ENCODE data around the gene FNBP1.

FNBP1 gene

GRCh38 chr9:129889941-129890717, 152.9 kb downstream of the FNBP1 start:
- TF ChIP-seq CTCF (IDR thresholded peaks at IDR 0.05; ENCODE audit: insufficient read depth, low read length, poor library complexity, severe bottlenecking) (no peak), EZH2phosphoT487 (conservative IDR thresholded peaks at IDR 0.05; ENCODE audit: low read length) (no peak)
- no peak overlapping the region for H2AFZ ChIP-seq (ENCODE audit: low read depth, low read length, severe bottlenecking)
- no peaks in the 10 kb centered on the region for H3K27me3 ChIP-seq (ENCODE audit: low read length)
- peak overlapping the region; percentile 97 for H3K27ac ChIP-seq (ENCODE audit: low read depth, low read length)
- peaks cover 69% of the 10 kb centered on the region for H3F3A ChIP-seq (ENCODE audit: insufficient read depth)
- peak overlapping the region; percentile 54 for H3K4me2 ChIP-seq (ENCODE audit: low read depth, low read length, poor library complexity, severe bottlenecking)
- no peak overlapping the region for H3K9ac ChIP-seq (ENCODE audit: low read length)
- H3K9me3 ChIP-seq (ENCODE audit: insufficient read depth, low read length), result no peaks in the 10 kb centered on the region
- H3K9me2 ChIP-seq (replicated peaks; ENCODE audit: insufficient read depth, low read length), result no peaks in the 10 kb centered on the region
- no peak overlapping the region for H3K4me3 ChIP-seq (ENCODE audit: insufficient read depth, low read length, poor library complexity, severe bottlenecking)
- no peaks in the 10 kb centered on the region for H3K79me2 ChIP-seq (ENCODE audit: insufficient read depth, low read length)
- H4K20me1 ChIP-seq (ENCODE audit: low read depth, low read length), result no peaks in the 10 kb centered on the region
- H3K36me3 ChIP-seq (ENCODE audit: low read length), result peaks cover 7% of the 10 kb centered on the region; the same call in 1 of the 2 replicates

- TF ChIP-seq CTCF (IDR thresholded peaks at IDR 0.05; ENCODE audit: insufficient read depth, low read length, poor library complexity, severe bottlenecking) (no peak), EZH2phosphoT487 (conservative IDR thresholded peaks at IDR 0.05; ENCODE audit: low read length) (no peak)
- Histone ChIP-seq H3K9me2 (replicated peaks; ENCODE audit: insufficient read depth, low read length) (no peaks in the 10 kb centered on the region), H3K36me3 (ENCODE audit: low read length) (peaks cover 4% of the 10 kb centered on the region; the same call in 1 of the 2 replicates), H2AFZ (ENCODE audit: low read depth, low read length, severe bottlenecking) (no peak overlapping the region), H3K4me3 (ENCODE audit: insufficient read depth, low read length, poor library complexity, severe bottlenecking) (peak overlapping the region; percentile 7), H3K27ac (ENCODE audit: low read depth, low read length) (peak overlapping the region; percentile 97), H4K20me1 (ENCODE audit: low read depth, low read length) (no peaks in the 10 kb centered on the region), H3K27me3 (ENCODE audit: low read length) (no peaks in the 10 kb centered on the region), H3K4me2 (ENCODE audit: low read depth, low read length, poor library complexity, severe bottlenecking) (peak overlapping the region; percentile 54), H3K9ac (ENCODE audit: low read length) (peak overlapping the region; percentile 35), H3K9me3 (ENCODE audit: insufficient read depth, low read length) (no peaks in the 10 kb centered on the region), H3K79me2 (ENCODE audit: insufficient read depth, low read length) (no peaks in the 10 kb centered on the region), H3F3A (ENCODE audit: insufficient read depth) (peaks cover 71% of the 10 kb centered on the region)
Measured at GRCh38 chr9:129889122-129889940, 153.7 kb downstream of the FNBP1 start.

- Histone ChIP-seq H3K9ac (ENCODE audit: low read length) (peak overlapping the region; percentile 64), H3K27ac (ENCODE audit: low read depth, low read length) (peak overlapping the region; percentile 97), H3K4me2 (ENCODE audit: low read depth, low read length, poor library complexity, severe bottlenecking) (peak overlapping the region; percentile 69), H3K9me3 (ENCODE audit: insufficient read depth, low read length) (no peaks in the 10 kb centered on the region), H3K27me3 (ENCODE audit: low read length) (no peaks in the 10 kb centered on the region), H2AFZ (ENCODE audit: low read depth, low read length, severe bottlenecking) (no peak overlapping the region), H3K36me3 (ENCODE audit: low read length) (peaks cover 4% of the 10 kb centered on the region; the same call in 1 of the 2 replicates), H3K4me3 (ENCODE audit: insufficient read depth, low read length, poor library complexity, severe bottlenecking) (peak overlapping the region; percentile 30), H3K79me2 (ENCODE audit: insufficient read depth, low read length) (no peaks in the 10 kb centered on the region), H4K20me1 (ENCODE audit: low read depth, low read length) (no peaks in the 10 kb centered on the region), H3F3A (ENCODE audit: insufficient read depth) (peaks cover 67% of the 10 kb centered on the region), H3K9me2 (replicated peaks; ENCODE audit: insufficient read depth, low read length) (no peaks in the 10 kb centered on the region)
- no peak for TF ChIP-seq EZH2phosphoT487 (conservative IDR thresholded peaks at IDR 0.05; ENCODE audit: low read length)
- TF ChIP-seq CTCF (IDR thresholded peaks at IDR 0.05; ENCODE audit: insufficient read depth, low read length, poor library complexity, severe bottlenecking), result no peak
Measured at GRCh38 chr9:129888293-129889121, 154.5 kb downstream of the FNBP1 start.
